ENCODE data around the gene ECPAS.
"Not testable (repeated sequence)": the region's sequence is repeated elsewhere in the genome, so short reads cannot be mapped to it uniquely, and the experiment has no call there.

The ECPAS gene

DNA sequence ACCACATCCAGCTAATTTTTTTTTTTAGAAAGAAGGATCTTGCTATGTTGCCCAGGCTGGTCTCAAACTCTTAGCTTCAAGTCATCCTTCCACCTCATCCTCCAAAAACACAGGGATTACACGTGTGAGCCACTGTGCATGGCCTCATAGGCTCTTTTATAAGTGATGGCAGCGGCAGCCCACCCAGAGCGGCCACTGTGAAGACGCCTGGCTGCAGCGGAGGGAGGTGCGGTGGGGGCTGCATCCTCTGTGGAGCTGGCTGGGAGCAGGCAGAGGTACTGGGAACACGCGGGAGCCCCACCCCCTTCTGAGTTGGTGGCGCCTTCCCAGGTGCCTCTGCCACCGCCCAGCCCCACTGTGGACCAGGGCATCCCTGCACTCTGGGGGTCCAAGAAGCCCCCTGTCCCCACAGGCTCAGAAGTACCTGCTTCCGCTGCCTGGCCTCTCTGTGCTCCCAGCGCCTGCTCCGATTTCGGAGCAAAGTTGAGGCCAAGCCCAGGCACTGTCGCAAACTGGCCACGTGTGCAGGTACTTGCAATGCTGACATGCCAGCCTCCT, 16.9 kb upstream of the ECPAS start:
- in situ Hi-C loops (cut with MboI; ENCODE audit: low sequenced_read_pairs, unreplicated experiment) = no loop called here
- no peak for DNase-seq (ENCODE audit: low spot score)
- TF ChIP-seq, protein P1, sequence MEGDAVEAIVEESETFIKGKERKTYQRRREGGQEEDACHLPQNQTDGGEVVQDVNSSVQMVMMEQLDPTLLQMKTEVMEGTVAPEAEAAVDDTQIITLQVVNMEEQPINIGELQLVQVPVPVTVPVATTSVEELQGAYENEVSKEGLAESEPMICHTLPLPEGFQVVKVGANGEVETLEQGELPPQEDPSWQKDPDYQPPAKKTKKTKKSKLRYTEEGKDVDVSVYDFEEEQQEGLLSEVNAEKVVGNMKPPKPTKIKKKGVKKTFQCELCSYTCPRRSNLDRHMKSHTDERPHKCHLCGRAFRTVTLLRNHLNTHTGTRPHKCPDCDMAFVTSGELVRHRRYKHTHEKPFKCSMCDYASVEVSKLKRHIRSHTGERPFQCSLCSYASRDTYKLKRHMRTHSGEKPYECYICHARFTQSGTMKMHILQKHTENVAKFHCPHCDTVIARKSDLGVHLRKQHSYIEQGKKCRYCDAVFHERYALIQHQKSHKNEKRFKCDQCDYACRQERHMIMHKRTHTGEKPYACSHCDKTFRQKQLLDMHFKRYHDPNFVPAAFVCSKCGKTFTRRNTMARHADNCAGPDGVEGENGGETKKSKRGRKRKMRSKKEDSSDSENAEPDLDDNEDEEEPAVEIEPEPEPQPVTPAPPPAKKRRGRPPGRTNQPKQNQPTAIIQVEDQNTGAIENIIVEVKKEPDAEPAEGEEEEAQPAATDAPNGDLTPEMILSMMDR (IDR thresholded peaks at IDR 0.05; ENCODE audit: borderline replicate concordance, control extremely low read depth, extremely low read depth, insufficient read depth, missing control alignments) = no peak

DNA sequence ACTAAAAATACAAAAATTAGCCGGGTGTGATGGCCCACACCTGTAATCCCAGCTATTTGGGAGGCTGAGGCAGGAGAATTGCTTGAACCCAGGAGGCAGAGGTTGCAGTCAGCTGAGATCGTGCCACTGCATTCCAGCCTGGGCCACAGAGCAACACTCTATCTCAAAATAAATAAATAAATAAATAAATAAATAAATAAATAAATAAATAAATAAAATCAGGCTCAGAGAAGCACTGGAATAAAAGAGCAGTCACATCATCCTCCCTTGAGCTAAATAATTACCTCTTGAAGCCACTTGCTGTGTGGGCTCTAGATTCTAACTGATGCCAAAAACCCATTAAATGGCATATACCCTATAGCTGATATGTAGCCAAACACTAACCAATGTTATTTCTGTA, 13.0 kb upstream of the ECPAS start:
- in situ Hi-C loops (cut with MboI; ENCODE audit: low sequenced_read_pairs, unreplicated experiment) = not testable (repeated sequence)

DNA sequence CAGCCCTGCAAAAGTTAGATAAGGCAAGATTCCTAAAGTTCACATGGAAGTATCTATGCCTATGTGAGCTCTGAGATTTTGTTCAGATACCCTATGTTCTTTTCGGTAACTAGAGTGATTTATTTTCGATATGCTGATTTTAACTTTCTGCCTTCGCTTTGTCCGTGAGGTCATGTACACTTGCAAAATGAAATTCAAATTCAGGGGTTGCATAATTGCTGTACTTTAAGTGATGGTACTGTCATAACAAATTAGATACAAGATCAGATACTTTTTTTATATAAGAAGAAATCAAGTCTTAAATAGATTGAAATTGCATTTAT, 350 bp upstream of the ECPAS start:
- in situ Hi-C loops (cut with MboI; ENCODE audit: low sequenced_read_pairs, unreplicated experiment) = no loop called here
- no peak for DNase-seq (ENCODE audit: low spot score)
- TF ChIP-seq, protein P1 (IDR thresholded peaks at IDR 0.05; ENCODE audit: borderline replicate concordance, control extremely low read depth, extremely low read depth, insufficient read depth, missing control alignments) = no peak

More for the DNA sequence above, 13.0 kb upstream of the ECPAS start:
- DNase-seq (ENCODE audit: low spot score) = not testable (repeated sequence)

DNA sequence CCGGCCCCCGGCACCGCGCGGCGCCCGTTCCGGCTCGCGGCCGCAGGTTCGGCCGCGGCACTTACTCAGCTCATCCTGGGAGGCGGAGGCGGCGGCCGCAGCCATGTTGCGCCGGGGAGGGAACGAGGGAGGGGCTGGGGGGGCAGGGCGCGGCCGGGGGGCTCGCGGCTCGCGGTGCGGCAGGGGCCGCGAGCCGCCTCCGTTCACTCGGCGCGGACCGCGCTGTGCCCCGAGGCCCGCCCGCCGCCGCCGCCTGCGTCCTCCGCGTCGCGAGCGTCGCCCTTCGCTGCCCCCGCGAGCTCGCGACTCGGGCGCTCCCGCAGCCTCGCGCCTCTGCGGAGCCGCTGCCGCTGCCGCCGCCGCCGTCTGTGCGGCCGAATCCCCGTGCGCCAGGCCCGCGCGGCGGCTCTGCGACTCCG, 735 bp downstream of the ECPAS start:
- TF ChIP-seq, protein P1 (IDR thresholded peaks at IDR 0.05; ENCODE audit: borderline replicate concordance, control extremely low read depth, extremely low read depth, insufficient read depth, missing control alignments) = no peak
- peak; percentile 78 for DNase-seq (ENCODE audit: low spot score)
- in situ Hi-C loops (cut with MboI; ENCODE audit: low sequenced_read_pairs, unreplicated experiment) = no loop called here

DNA sequence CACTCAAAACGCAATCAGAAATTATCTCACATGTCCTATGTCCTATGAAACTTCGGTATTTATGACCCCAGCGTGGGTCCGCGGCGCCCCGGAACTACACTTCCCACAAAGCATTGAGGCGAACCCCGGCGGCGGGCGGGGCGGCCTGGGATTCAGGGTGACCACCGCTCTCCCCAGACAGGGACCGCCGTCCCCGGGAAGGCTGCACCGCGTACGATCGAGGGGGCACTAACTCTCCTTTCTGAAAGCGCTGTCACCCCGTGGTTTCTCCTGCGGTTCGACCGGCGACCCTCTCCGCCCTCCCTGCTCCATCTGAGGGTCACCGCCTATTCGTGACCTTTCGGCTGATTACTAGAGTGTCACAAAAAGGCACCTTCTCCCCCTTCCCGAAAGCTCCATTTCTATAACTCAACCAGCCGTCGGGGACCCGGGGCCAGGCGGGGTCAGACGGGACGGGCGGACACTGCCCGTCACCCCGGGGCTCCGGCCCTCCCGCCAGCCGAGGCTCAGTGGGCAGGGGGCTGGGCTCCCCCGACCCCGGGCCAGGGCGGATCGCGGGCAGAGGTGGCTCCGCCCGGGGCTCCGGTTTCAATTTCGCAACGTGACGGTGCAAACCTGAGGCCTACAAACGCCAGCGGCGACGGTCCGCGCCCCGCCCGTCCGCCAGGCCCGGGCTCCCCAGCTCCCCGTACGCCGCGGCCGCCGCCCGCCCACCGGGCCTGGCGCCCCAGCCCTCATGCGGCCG, 1.3 kb downstream of the ECPAS start:
- TF ChIP-seq, protein P1 (IDR thresholded peaks at IDR 0.05; ENCODE audit: borderline replicate concordance, control extremely low read depth, extremely low read depth, insufficient read depth, missing control alignments) = no peak
- in situ Hi-C loops (cut with MboI; ENCODE audit: low sequenced_read_pairs, unreplicated experiment) = no loop called here
- DNase-seq (ENCODE audit: low spot score) = peak; percentile 85

DNA sequence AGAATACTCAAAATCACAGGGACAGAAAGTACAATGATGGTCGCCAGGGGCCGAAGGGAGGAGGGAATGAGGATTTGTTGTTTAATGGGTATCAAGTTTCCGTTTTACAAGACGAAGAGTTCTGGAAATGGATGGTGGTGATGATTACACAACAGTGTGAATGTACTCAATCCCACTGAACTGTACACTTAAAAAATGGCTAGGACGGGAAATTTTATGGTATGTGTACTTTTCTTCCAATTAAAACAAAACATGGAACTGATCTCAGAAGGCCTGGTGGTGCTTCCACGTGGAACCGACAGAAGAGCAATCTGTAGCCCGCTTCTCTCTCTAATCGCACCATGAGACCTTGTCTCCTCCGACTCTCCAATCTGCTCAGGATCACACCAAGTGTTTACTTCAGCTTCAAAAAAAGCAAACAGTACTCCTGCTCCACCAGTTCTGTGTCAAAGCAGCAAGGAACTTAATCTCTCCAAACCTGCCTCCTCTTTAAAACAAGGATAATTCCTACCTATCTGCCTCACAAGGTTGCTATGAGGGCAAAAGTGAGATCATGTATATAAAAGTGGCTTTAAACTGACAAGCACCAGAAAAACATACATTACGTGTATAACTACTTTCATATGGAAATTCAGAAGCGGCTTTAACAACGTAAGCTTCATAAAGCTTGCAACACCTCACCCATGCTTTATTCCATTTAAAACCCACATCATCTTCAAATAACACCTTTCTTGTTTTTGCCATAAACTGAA, 2.1 kb downstream of the ECPAS start:
- no peak for DNase-seq (ENCODE audit: low spot score)
- TF ChIP-seq, protein P1 (IDR thresholded peaks at IDR 0.05; ENCODE audit: borderline replicate concordance, control extremely low read depth, extremely low read depth, insufficient read depth, missing control alignments) = no peak

DNA sequence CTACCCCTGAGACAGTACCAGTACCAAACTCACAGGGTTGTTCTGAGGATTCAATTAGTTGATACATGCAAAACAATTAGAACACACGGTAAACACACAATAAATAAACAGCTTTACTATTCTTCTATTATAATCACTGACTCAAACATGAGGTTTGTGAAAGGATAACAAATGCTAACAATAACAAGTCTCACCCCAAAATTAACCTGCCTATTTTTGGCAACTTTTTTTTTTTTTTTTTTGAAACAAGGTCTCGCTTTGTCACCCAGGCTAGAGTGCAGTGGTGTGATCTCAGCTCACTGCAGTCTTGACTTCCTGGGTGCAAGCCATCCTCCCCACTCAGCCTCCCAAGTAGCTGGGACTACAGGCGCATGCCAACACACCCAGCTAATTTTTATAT, 6.5 kb downstream of the ECPAS start:
- no peak for DNase-seq (ENCODE audit: low spot score)
- TF ChIP-seq, protein P1 (IDR thresholded peaks at IDR 0.05; ENCODE audit: borderline replicate concordance, control extremely low read depth, extremely low read depth, insufficient read depth, missing control alignments) = no peak
- in situ Hi-C loops (cut with MboI; ENCODE audit: low sequenced_read_pairs, unreplicated experiment) = no loop called here

More for the DNA sequence above, 2.1 kb downstream of the ECPAS start:
- in situ Hi-C loops (cut with MboI; ENCODE audit: low sequenced_read_pairs, unreplicated experiment) = no loop called here
